ENCODE measurements around the gene PDGFRB. TPM values are rescaled to one million over a fixed set of nuclear protein-coding genes. Genes with fewer than 3 reads are reported as not detected.

PDGFRB gene
- total RNA-seq, 1 donor from 2014 or later: 173 TPM

- TF ChIP-seq POLR2AphosphoS5 (IDR thresholded peaks at IDR 0.05; ENCODE audit: insufficient read depth in 1 of 2, low read depth in 1 of 2) (no peak), CTCF (IDR thresholded peaks at IDR 0.05) (no peak), POLR2A (IDR thresholded peaks at IDR 0.05) (no peak)
- no peaks in the 10 kb centered on the region for H3K4me1 ChIP-seq
- no peaks in the 10 kb centered on the region for H3K9me3 ChIP-seq
- no peaks in the 10 kb centered on the region for H3K36me3 ChIP-seq
- no peaks in the 10 kb centered on the region for H3K27me3 ChIP-seq
- H3K4me3 ChIP-seq: no peak overlapping the region
- DNase-seq (ENCODE audit: extremely low spot score in 2 of 2): no peak
- intact Hi-C loops (cut with DNase I): no loop called here
- no peak overlapping the region for H3K27ac ChIP-seq
These were observed 89.8 kb downstream of the PDGFRB start for GRCh38 chr5:150065886-150066285.

DNA sequence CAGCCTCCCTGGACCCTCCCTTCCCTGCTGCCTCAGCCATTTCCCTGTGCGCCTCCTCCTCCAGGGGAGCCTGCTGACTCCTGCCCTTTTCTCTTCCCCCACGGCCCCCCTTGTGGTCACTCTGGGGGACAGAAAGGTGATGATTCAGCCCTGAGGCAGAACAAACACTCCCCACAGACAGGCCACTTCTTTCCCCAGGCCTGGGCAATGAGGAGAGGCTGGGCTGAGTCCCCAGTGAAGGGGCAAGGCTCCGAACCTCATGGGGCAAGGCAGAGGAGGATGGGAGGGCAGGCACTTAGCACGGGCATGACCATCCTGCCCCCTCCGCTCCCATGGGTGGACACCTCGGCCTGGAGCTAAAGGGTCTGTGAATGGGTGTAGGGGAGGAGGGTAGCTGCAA is 90.3 kb downstream of the PDGFRB start:
- Histone ChIP-seq H3K4me1 (no peaks in the 10 kb centered on the region), H3K27ac (no peak overlapping the region), H3K4me3 (no peak overlapping the region), H3K36me3 (no peaks in the 10 kb centered on the region), H3K27me3 (no peaks in the 10 kb centered on the region), H3K9me3 (no peaks in the 10 kb centered on the region)
- no peak for DNase-seq (ENCODE audit: extremely low spot score in 2 of 2)
- intact Hi-C loops (cut with DNase I): no loop called here
- no peak for TF ChIP-seq POLR2AphosphoS5 (IDR thresholded peaks at IDR 0.05; ENCODE audit: insufficient read depth in 1 of 2, low read depth in 1 of 2)
- no peak for TF ChIP-seq POLR2A (IDR thresholded peaks at IDR 0.05)
- no peak for TF ChIP-seq CTCF (IDR thresholded peaks at IDR 0.05)

DNA sequence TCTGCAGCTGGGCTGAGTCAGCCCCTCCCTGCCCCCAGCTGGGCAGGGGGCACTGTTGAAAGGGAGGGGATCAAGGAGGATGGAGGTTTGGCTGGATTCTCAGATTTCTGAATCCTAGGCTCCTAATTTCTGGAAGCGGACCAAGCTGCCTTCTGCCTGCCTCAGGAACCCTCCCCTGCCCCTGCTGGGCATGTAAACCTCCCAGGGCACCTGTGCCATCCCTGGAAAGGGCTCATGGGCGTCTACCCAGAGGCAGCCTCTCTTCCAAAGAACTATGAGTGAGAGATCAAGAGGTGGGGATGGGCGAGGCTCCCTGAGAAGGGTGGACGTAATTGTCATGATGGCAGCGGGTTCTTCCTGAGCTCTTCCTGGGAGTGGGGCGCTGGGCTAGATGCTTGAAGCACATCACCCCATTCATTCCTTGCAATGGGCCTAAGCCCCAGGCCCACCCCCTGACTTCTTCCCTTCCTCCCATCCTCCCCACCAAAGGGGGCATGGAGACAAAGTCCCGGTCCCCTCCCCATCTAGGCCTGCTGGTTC is 90.9 kb downstream of the PDGFRB start:
- no peak for TF ChIP-seq POLR2AphosphoS5 (IDR thresholded peaks at IDR 0.05; ENCODE audit: insufficient read depth in 1 of 2, low read depth in 1 of 2)
- TF ChIP-seq CTCF (IDR thresholded peaks at IDR 0.05): no peak
- Histone ChIP-seq H3K36me3 (no peaks in the 10 kb centered on the region), H3K4me3 (no peak overlapping the region), H3K27me3 (no peaks in the 10 kb centered on the region), H3K9me3 (no peaks in the 10 kb centered on the region), H3K4me1 (no peaks in the 10 kb centered on the region), H3K27ac (no peak overlapping the region)
- intact Hi-C loops (cut with DNase I): no loop called here
- no peak for DNase-seq (ENCODE audit: extremely low spot score in 2 of 2)

Small RNA genes lying within 50 kb of the gene (small RNA-seq; reads per million reads assigned to genes)
- not detected for gene RF00019

Other genes starting within 250 kb of the PDGFRB start
- gene PDE6A, start 211.1 kb downstream of the PDGFRB start, total RNA-seq: 0.25 TPM
- gene SLC26A2, start 195.1 kb downstream of the PDGFRB start, total RNA-seq: 13.3 TPM
- 4.7 TPM for gene TIGD6, start 155.2 kb downstream of the PDGFRB start, total RNA-seq
- 38.3 TPM for gene HMGXB3, start 155.1 kb downstream of the PDGFRB start, total RNA-seq
- 21.4 TPM for gene CSF1R, start 69.3 kb downstream of the PDGFRB start, total RNA-seq
- not detected for gene CDX1, start 10.9 kb upstream of the PDGFRB start, total RNA-seq
- 0.25 TPM for gene SLC6A7, start 34.2 kb upstream of the PDGFRB start, total RNA-seq
- 0.49 TPM for gene CAMK2A, start 133.9 kb upstream of the PDGFRB start, total RNA-seq
- gene ARSI, start 147.1 kb upstream of the PDGFRB start, total RNA-seq: 4.7 TPM
- 39.3 TPM for gene TCOF1, start 201.9 kb upstream of the PDGFRB start, total RNA-seq

Measured in vagina (tissue), 2 donors.